ENCODE data around the gene HNRNPAB.

The HNRNPAB gene

GRCh38 chr5:178204182-178204934 lies at the start of gene HNRNPAB:
TSS of gene HNRNPAB (plus strand) at chr5:178204533. CDS start at chr5:178204838, 305 bp downstream.
- peak; percentile 97 for DNase-seq

DNA sequence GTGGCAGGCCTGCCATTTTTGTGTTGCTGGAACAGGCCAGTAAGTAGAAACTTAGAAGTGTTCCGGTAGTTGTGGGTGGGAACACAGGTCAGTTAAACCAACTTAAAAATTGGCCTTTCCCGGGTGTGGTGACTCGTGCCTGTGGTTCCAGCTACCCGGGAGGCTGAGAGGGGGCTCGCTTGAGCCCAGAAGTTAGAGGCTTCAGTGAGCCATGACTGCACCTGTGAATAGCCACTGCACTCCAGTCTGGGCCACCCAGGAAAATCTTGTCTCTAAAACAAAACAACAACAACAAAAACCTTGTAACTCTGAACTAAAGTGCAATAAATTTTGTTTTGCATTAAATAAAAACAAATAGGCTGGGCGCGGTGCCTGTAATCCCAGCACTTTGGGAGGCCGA lies 49.3 kb upstream of the HNRNPAB start:
- DNase-seq, result no peak

GRCh38 chr5:178160176-178160575 lies 44.2 kb upstream of the HNRNPAB start:
- no peak for DNase-seq

DNA sequence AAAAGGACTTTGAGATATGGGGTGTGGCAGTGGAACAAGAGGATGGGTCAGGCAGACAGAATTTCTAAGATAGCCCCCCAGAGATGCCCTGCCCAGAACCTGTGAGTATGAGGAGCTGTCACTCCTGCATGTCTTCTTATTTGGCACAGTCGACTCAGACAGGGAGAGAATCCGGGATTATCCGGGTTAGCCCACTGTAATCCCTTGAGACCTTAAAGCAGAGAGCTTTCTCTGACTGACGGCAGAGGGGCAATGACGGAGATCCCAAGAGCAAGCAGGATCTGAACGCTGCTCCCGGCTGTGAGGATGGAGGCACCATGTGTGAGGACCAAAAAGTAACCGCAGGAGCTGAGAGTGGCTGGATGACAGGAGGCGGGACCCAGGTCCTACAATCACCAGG lies 41.9 kb upstream of the HNRNPAB start:
- DNase-seq, result no peak

- peak; percentile 90 for DNase-seq
These were observed 40.3 kb upstream of the HNRNPAB start for GRCh38 chr5:178163772-178164735.

GRCh38 chr5:178165581-178165980 lies 38.8 kb upstream of the HNRNPAB start:
- no peak for DNase-seq

GRCh38 chr5:178170455-178170854 lies 33.9 kb upstream of the HNRNPAB start:
- DNase-seq, result no peak

DNA sequence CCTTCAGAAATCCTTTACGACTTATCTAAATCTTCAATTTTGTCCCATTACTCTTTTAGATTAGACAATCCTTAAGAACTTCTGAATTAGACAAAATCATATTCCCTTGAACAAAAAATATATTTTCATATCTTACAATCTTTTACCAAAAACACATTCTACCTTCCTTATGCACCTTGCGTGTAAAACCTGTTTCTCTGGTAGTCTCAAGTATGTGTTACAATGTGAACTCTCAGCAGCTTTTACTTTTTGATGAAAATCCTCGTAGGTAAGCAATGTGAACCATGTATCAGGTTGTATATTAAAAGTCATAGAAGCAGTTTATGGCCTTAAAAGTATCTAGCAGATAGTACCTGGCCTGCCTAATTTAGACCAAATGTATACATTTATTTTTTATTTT lies 29.9 kb upstream of the HNRNPAB start:
- DNase-seq, result no peak

DNA sequence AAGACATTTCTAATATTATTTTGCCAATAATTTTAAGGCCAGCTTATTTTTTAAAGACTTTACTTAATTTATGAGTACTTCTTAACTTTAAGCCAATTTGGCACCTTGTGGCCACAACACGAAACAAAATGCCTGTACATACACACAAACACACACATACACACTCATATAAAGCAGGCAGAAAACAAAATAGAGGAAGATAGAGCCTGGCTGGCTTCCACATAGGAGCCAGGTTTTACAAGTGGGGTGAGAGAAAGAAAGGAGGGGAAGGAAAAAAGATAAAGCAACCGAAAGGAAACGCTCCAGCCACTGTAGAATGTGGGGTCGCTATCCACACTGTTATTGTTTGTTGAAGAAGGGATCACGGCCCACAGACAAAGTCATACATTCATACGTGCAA lies 27.5 kb upstream of the HNRNPAB start:
- DNase-seq, result no peak

DNA sequence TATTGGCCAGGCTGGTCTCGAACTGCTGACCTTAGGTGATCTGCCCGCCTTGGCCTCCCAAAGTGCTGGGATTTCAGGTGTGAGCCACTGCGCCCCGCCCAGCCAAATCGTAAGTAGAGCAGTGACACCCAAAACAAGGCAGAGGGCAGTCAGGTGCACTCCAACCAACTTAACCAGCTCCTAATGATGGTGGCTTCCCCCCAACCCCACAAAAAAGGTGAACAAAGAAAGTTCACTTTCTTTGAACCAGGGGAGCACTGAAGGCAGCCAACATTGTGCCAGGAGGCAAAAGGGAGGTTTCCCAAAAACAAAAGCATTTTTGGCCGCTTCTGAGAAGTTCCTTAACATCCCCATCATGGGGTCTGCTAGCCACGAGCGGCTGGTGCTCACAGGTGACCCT lies 26.8 kb upstream of the HNRNPAB start:
- no peak for DNase-seq

- no peak for DNase-seq
These were observed 24.0 kb upstream of the HNRNPAB start for GRCh38 chr5:178180141-178180863.

DNA sequence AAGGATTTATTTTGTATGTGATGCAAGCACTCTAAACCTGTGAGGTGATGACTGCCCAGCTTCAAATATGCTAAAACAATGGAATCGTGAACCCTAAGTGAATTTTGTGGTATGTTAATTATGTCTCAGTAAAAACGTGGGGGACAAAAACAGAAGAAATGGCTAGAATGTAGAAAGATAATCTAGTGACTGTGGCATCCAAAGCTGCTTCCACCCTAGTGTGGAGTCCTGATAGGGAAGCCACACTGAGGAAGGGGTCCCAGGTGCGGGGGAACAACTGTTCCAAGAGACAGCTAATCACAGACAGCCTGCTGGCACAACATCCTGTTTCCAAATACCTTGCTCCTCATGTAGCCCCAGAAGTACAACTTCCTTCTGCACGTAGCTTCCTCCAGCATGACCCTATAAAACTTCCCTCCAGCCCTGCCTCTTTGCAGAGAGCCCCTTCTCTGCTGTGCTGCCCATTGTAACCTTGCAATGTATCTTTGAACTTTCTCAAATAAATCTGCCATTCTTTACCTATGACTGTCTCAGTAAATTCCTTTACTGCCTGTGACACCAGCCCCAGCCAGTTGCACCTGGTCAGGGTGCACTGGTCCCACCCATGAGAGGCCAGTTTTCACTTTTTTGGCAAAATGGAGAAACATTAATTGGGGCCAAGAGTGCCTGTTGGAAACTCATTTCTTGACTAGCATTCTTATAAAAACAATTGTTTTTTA lies 22.0 kb upstream of the HNRNPAB start:
- peak; percentile 85 for DNase-seq

DNA sequence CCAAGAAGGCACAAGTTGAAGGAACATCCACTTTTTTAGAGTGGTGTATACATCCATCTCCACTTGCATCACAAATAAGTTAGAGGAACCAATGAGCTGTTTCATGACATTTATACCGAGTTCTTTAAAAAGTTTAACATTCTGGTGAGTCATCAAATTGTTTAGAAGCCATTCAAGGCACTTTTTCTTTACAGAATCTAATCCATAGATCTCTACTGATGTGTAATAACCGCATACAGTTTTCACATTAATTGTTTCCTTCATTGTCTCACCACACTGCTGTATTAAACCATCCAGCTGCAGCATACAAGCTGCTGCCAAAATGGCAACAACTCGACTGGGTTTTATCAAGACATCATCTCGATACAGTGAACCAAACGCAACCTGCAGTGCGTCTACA lies 17.9 kb upstream of the HNRNPAB start:
- DNase-seq, result peak; percentile 43

DNA sequence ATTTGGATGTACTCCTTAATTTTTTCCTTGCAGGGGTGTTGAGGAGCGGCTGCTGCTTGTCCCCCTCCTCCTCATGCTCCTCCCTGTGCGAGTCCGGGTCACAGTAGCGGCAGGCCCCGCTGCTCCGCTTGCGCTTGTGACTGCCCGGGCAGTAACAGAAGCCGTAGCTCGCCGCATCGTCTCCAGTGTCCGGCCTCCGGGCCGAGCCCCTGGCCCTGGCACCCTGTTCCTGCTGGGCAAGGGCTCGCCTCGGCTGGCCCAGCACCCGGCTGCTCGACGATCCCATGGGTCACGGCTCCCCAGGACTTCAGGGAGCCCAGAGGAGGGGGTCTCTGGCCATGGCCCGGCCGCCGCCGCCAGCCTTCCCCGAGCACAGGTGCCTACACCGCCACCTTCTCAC lies 17.3 kb upstream of the HNRNPAB start, which contains the start of gene GMCL2:
Gene GMCL2, minus strand, starts transcription at position 358 of the 400 bp plus-strand sequence. Its CDS starts 72 bp downstream, at position 286.
- no peak for DNase-seq

- DNase-seq, result no peak
These were observed 14.9 kb upstream of the HNRNPAB start for GRCh38 chr5:178189433-178189832.

- DNase-seq, result no peak
These were observed 12.7 kb upstream of the HNRNPAB start for GRCh38 chr5:178191661-178192060.

GRCh38 chr5:178192244-178192643 lies 12.1 kb upstream of the HNRNPAB start:
- DNase-seq, result no peak

DNA sequence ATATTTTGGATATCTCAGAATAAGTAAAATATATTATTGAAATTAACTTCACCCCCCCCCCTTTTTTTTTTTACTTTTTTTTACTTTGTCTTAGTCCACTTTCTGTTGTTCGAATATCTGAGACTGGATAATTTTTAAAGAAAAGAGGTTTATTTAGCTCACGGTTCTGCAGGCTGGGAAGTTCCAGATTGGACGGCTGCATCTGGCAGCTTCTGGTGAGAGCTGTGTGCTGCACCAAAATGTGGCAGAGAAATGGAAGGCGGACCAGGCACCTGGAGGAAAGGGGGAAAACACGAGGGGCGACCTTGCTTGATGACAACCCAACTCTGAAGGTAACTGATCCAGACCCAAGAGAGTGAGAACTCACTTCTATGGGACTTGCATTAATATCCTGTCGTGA lies 11.5 kb upstream of the HNRNPAB start:
- DNase-seq, result no peak

GRCh38 chr5:178193251-178193809 lies 11.0 kb upstream of the HNRNPAB start:
- no peak for DNase-seq

- DNase-seq, result peak; percentile 47
These were observed 10.3 kb upstream of the HNRNPAB start for GRCh38 chr5:178194026-178194425.

- DNase-seq, result no peak
These were observed 8.0 kb upstream of the HNRNPAB start for GRCh38 chr5:178196281-178196812.

GRCh38 chr5:178196986-178197385 lies 7.3 kb upstream of the HNRNPAB start:
- DNase-seq, result no peak

Measured in hematopoietic multipotent progenitor cell treated with erythropoietin and hydrocortisone succinate and interleukin-3 and kit ligand, for 6 days (in vitro differentiated cells).